ENCODE results near the gene PRDM13.
"Not testable (repeated sequence)": the region's sequence is repeated elsewhere in the genome, so short reads cannot be mapped to it uniquely, and the experiment has no call there.

The PRDM13 gene

GRCh38 chr6:99603421-99604165, 3.0 kb upstream of the PRDM13 start:
- no peak for DNase-seq (ENCODE audit: low spot score)

- DNase-seq (ENCODE audit: low spot score) = no peak
These were observed 2.2 kb upstream of the PRDM13 start for GRCh38 chr6:99604166-99605073.

GRCh38 chr6:99605074-99605734, 1.4 kb upstream of the PRDM13 start:
- no peak for DNase-seq (ENCODE audit: low spot score)

GRCh38 chr6:99605911-99606655, 550 bp upstream of the PRDM13 start:
- DNase-seq (ENCODE audit: low spot score) = no peak

GRCh38 chr6:99607416-99608036, 893 bp downstream of the PRDM13 start:
- DNase-seq (ENCODE audit: low spot score) = no peak

GRCh38 chr6:99608059-99608885, 1.6 kb downstream of the PRDM13 start:
- DNase-seq (ENCODE audit: low spot score) = no peak

GRCh38 chr6:99608886-99609482, 2.4 kb downstream of the PRDM13 start:
- DNase-seq (ENCODE audit: low spot score) = no peak

GRCh38 chr6:99609905-99610489, 3.4 kb downstream of the PRDM13 start:
- DNase-seq (ENCODE audit: low spot score) = no peak

GRCh38 chr6:99611148-99611547, 4.5 kb downstream of the PRDM13 start:
- no peak for DNase-seq (ENCODE audit: low spot score)

- no peak for DNase-seq (ENCODE audit: low spot score)
These were observed 6.1 kb downstream of the PRDM13 start for GRCh38 chr6:99612551-99613408.

- DNase-seq (ENCODE audit: low spot score) = no peak
These were observed 6.7 kb downstream of the PRDM13 start for GRCh38 chr6:99613409-99613704.

GRCh38 chr6:99613705-99614429, 7.2 kb downstream of the PRDM13 start:
- DNase-seq (ENCODE audit: low spot score) = no peak

GRCh38 chr6:99614430-99615186, 8.0 kb downstream of the PRDM13 start:
- DNase-seq (ENCODE audit: low spot score) = no peak

GRCh38 chr6:99617131-99617530, 10.5 kb downstream of the PRDM13 start:
- DNase-seq (ENCODE audit: low spot score) = no peak

GRCh38 chr6:99618649-99619408, 12.2 kb downstream of the PRDM13 start:
- no peak for DNase-seq (ENCODE audit: low spot score)

- DNase-seq (ENCODE audit: low spot score) = no peak
These were observed 12.8 kb downstream of the PRDM13 start for GRCh38 chr6:99619409-99619762.

GRCh38 chr6:99622044-99622443, 15.4 kb downstream of the PRDM13 start:
- not testable (repeated sequence) for DNase-seq (ENCODE audit: low spot score)
